ENCODE results near the gene SMC2.

DNA sequence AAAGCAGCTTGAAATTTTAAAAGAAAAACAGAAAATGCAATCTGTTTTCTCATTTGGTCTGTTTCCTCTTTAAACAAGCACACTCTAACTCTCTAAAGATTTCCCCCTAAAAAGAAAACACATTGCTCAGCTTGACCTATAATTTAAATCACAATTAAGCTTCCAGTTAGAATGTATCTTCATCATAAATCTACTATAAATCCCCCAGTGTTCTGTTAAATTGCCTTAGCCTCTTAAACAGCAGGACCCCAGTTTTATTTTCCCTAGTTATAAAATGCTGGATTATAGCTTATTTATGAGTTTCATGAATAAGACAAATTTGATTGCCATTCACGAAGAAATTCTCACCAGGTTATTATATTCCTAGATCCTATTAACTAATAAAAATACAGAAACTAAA is 8.6 kb upstream of the SMC2 start:
- no peak for TF ChIP-seq GATA2 (IDR thresholded peaks at IDR 0.05; ENCODE audit: low read depth, low read length)
- no peak for TF ChIP-seq GATA3 (IDR thresholded peaks at IDR 0.05; ENCODE audit: low read depth, low read length)
